GM19324 (cell line): ENCODE measurements around the gene GRAPL.
"Not testable (repeated sequence)": the region's sequence is repeated elsewhere in the genome, so short reads cannot be mapped to it uniquely, and the experiment has no call there.

ENCODE experiments used
- ATAC-seq: cut with Tn5 transposase; IDR thresholded peaks from one replicate; pipeline ENCODE4 v1.9.1; 2021; ENCODE audit warnings: mild to moderate bottlenecking, moderate library complexity; ENCODE audit not compliant: unreplicated experiment, low FRiP score

The GRAPL gene

DNA sequence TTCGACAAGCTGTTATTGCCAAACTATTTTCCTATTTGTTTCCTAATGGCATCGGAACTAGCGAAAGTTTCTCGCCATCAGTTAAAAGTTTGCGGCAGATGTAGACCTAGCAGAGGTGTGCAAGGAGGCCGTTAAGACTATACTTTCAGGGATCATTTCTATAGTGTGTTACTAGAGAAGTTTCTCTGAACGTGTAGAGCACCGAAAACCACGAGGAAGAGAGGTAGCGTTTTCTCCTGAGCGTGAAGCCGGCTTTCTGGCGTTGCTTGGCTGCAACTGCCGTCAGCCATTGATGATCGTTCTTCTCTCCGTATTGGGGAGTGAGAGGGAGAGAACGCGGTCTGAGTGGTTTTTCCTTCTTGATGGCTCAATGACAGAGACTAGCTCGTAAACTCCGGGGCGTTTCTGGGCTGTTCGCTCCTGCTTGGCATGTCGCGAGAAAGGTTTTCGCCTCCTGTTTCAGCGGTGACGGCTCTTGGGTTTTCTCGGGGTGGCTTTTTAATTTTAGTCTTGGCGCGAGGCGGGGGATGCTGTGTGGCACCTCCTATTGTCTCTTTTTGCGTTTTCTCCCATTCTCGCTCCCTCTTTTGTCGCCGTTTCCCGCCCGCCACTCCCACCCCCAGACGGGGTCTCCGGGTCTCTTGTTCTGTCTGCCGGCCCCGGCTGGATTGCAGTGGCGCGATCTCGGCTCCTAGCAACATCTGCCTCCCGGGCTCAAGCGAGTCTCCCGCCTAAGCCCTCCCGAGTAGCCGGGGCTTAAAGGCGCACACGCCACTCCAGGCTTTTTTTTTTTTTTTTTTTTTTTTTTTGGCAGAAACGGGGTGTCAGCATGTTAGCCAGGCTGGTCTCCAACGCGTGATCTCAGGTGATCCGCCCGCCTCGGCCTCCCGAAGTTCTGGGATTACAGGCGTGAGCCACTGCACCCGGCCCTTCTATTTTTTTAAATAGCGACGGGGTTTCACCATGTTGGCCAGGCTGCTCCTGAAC, 60.8 kb downstream of the GRAPL start:
- peak; percentile 41 for ATAC-seq

DNA sequence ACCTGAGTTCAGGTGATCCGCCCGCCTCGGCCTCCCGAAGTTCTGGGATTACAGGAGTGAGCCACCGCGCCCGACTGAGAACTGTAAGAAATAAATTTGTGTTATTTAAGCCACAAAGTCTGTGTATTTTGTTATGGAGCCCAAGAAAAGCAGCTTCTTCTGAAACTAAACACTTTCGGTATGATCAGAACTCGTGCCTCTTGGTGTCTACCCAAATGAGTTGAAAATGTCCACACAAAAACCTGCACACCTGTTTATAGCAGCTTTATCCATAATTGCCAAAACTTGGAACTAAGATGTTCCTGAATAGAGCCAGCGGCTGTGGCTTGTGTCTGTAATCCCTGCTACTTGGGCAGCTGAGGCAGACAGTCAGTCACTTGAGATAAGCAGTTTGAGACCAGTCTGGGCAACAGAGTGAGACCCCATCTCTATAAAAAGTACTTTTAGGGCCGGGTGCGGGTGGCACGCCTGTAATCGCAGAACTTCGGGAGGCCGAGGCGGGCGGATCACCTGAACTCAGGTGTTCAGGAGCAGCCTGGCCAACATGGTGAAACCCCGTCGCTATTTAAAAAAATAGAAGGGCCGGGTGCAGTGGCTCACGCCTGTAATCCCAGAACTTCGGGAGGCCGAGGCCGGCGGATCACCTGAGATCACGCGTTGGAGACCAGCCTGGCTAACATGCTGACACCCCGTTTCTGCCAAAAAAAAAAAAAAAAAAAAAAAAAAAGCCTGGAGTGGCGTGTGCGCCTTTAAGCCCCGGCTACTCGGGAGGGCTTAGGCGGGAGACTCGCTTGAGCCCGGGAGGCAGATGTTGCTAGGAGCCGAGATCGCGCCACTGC, 61.7 kb downstream of the GRAPL start:
- peak; percentile 62 for ATAC-seq

DNA sequence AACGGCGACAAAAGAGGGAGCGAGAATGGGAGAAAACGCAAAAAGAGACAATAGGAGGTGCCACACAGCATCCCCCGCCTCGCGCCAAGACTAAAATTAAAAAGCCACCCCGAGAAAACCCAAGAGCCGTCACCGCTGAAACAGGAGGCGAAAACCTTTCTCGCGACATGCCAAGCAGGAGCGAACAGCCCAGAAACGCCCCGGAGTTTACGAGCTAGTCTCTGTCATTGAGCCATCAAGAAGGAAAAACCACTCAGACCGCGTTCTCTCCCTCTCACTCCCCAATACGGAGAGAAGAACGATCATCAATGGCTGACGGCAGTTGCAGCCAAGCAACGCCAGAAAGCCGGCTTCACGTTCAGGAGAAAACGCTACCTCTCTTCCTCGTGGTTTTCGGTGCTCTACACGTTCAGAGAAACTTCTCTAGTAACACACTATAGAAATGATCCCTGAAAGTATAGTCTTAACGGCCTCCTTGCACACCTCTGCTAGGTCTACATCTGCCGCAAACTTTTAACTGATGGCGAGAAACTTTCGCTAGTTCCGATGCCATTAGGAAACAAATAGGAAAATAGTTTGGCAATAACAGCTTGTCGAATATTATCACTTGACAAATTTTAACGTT, 62.5 kb downstream of the GRAPL start:
- ATAC-seq: not testable (repeated sequence)

DNA sequence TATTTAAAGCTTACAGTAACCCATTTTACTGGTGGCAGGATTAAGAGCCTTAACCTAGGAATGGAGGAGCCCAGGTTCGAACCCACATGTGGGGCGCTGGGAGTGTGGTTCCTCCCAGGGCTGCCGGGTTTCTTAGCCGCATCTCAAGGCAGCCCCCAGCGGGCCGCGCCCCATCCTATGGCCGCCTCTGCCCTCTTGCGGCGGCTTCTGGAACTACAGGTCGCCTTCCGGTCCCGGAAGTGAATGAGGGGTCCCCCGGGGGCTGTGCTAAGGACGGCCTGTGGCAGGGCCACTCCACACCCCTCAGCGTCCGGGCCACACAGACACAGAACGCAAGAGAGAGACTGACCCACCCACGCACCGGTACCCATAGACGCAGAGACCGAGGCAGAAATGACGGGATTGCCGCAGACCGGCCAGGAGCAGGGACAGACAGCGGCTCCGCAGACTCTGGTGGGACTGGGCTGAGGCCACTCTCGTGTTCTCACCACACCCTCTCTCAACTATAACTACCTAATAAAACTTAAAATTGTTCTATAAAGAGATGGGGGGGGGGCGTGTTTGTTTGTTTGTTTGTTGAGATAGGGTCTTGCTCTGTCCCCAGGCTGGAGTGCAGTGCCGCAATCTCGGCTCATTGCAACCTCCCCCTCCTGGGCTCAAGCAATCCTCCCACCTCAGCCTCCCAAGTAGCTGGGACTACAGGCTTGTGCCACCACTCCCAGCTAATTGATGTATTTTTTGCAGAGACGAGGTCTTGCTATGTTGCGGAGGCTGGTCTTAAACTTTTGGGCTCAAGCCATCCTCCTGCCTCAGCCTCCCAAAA, 69.2 kb downstream of the GRAPL start:
- ATAC-seq: peak; percentile 87

DNA sequence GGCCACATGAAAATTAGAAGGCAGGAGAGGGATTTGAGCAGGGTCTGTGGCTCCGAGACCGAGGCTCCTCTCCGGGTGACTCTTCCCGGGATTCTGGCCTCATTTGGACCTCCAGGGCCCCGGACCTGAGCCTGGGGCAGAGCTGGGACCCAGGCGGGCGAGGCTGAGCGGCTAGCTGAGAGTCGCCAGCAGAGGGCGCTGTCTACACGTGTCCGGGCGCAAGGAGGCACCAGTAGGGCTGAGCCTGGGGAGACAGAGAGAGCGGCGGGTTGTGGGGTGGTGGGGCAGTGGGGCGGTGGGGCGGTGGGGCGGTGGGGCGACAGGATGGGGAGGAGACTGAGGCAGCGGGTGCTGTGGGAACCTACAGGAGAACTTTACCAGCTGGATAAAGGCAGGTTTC, 75.1 kb downstream of the GRAPL start:
- not testable (repeated sequence) for ATAC-seq

DNA sequence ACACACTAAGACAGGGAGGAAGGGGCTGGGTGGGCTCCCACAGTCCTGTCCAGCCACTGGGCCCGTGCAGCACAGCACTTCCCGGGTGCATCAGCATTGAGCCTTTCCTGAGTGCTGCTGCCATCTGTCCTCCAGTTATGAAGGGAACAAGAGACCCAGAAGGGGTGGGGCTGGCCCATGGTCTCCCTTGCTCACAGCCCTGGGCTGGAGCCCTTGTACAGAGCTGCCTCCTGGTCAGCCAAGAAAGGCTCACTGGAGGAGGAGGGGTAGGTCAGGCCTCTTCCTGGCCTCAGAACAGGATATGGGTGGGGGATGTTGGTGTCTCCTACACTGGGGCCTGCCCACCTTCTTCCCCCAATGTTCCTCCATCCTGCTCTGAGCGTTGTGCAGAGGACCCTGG, 76.0 kb downstream of the GRAPL start:
- ATAC-seq: not testable (repeated sequence)
